DND-41 (cell line): ENCODE results near the gene MAGI1.

Source experiments
- EZH2 ChIP-seq: IDR thresholded peaks from 3 replicates; pipeline ENCODE4 v1.6.1; 2012; ENCODE audit warnings: borderline replicate concordance, low read depth, mild to moderate bottlenecking, moderate library complexity, low read length, inconsistent platforms; ENCODE audit not compliant: severe bottlenecking
- TF ChIP-seq, protein P1 (sequence below): IDR thresholded peaks from 2 replicates; pipeline ENCODE4 v1.5.1; 2012; ENCODE audit warnings: borderline replicate concordance, low read length, moderate library complexity, mild to moderate bottlenecking; ENCODE audit not compliant: poor library complexity, severe bottlenecking; ENCODE audit errors: extremely low read depth

DNA sequence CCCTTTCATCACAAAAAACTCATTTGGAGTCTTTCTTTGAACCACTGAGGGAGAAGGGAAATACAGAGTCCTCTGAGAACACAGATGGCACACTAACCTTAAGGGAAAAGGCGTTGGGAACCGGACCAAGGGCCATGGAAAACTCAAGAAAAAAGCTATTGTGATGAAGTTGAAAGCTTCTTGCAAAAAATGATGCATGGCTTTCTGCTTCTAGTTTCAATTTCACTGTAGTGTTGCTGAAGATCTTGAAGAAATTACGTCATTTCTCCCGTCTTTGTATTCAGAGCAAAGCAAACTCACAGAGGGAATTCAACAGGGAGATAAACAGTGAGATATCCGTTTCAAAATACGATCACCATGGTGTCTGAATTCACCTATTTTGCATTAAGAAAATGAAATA is 708.6 kb downstream of the MAGI1 start:
- TF ChIP-seq, protein P1, sequence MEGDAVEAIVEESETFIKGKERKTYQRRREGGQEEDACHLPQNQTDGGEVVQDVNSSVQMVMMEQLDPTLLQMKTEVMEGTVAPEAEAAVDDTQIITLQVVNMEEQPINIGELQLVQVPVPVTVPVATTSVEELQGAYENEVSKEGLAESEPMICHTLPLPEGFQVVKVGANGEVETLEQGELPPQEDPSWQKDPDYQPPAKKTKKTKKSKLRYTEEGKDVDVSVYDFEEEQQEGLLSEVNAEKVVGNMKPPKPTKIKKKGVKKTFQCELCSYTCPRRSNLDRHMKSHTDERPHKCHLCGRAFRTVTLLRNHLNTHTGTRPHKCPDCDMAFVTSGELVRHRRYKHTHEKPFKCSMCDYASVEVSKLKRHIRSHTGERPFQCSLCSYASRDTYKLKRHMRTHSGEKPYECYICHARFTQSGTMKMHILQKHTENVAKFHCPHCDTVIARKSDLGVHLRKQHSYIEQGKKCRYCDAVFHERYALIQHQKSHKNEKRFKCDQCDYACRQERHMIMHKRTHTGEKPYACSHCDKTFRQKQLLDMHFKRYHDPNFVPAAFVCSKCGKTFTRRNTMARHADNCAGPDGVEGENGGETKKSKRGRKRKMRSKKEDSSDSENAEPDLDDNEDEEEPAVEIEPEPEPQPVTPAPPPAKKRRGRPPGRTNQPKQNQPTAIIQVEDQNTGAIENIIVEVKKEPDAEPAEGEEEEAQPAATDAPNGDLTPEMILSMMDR: no peak
- no peak for TF ChIP-seq EZH2
